ENCODE measurements around the gene RAB38.

The RAB38 gene

DNA sequence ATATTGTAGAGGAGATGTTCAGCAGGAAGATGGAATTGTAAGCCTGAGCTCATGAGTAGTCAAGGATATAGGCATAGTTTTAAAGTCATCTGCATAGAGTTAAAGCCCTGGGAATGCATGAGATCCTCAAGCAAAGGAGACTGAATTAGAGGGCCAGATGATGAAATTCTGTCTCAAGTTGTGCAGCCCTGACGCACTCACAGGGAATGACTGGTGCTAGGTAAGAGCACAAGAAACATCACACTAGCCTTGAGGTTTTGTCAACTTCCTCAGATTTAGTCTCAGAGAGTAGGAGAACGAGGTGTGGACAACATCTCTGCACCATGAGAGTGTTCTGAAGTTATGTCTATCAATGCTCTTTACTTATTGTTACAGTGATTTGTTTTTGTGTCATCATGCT, 5.8 kb downstream of the RAB38 start:
- no peak for DNase-seq

DNA sequence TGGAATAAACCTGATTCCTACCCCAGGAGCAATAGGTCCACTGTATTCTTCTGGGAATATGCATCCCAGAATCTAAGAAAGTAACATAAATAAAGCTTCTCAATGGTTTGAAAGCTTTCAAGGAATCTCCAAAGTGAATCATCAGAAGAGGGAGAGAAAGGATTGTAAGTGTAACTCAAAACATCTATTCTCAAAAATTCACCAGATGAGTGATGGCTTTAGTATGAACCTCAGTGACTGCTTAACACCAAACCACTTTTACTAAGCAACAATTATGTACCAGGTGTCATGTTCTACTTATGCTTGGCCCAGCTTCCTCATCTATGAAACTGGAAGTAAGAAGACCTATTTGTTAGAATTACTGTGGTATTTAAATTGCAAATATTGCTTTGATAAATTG, 7.4 kb downstream of the RAB38 start:
- no peak for DNase-seq

DNA sequence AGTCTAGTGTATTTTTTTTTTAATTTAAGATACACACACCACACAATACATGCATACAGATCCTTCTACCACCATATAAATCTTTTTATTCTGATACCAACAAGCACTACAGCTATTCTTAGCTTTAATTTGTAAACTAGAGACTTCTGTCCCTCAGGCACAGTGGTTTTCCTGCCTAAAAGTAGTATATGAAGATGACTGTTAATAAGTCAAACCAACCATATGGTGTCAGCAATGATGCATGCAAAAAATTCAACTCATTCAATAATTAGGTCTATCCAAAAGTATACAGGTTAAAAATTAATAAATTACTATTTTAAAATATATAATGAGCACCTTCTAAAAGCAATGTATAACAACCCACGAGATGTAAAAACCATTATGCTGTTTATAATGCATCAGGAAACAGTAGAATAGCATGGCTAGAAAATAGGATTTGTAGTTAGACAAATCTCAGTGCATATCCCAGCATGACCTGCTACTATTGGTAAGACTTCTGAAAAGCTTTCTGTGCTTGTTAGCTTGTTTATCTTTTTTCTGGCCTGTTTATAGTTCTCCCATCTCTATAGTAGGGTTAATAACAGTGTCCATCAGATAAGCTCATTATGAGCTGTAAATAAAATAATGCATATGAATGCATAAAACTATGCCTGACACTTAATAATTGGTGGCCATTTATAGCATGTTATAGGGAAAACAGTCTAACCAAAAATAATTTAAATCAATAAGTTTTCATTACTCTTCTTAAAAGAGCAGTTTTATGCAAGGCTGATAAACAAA, 10.2 kb downstream of the RAB38 start:
- DNase-seq: no peak

DNA sequence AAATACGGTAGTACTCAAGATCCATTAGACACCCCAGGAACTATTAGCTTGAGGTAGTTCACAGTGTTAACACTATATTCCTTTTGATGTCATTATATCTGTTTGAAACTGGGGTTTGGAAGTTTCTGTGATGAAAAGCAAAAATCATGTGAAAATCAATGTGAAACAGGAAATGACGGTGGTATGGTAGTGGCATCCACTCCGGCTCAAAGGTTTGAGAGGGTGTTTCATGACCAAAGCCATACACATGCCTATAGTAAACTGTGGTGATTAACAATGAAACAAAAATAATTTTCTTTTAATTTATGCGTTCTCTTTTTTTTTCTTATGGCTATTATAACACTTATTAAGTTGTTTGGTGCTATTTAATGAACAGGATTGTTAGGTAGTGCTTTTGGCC, 10.9 kb downstream of the RAB38 start:
- no peak for DNase-seq

DNA sequence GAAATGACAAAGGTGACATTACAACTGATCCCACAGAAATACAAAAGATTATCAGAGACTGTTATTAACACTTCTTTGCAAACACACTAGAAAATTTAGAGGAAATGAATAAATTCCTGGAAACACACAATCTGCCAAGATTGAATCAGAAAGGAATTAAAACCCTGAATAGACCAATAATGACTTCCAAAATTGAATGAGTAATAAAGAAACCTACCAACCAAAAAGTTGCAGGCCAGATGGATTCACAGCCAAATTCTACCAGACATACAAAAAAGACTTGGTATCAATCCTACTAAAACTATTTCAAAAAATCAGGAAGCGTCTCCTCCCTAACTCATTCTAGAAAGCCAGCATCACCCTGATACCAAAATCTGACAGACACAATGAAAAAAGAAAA, 17.2 kb downstream of the RAB38 start:
- no peak for DNase-seq

DNA sequence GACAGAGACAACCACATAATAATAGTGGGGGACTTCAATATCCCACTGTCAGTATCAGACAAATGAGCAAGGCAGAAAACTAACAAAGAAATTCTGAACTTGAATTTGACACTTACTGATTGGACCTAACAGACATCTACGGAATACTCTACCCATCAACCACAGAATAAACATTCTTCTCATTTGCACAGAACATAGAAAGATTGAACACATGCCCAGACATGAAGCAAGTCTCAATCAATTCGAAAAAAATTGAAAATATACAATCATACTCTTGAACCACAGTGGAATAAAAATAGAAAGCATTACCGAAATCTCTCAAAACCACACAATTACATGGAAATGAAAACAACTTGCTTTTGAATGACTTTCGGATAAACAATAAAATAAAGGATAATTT, 17.9 kb downstream of the RAB38 start:
- DNase-seq: no peak

DNA sequence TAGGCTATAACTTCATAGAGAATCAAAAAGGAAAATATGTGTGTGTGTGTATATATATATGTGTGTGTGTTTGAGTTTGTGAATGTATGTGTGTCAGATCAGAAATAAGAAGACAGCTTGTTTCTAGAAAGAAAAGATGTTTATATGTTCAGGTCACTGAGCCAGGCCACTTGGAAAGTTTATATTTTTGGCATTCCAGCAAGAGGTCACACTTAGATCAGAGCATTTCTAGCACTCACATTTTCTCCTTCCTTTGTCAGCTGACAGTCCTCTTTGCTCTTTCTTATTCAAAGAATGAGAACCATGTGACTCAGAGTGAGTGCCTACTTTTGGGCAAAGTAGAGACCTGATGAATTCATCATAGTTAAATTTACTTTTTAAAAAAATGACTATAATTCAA, 22.9 kb downstream of the RAB38 start:
- DNase-seq: no peak

DNA sequence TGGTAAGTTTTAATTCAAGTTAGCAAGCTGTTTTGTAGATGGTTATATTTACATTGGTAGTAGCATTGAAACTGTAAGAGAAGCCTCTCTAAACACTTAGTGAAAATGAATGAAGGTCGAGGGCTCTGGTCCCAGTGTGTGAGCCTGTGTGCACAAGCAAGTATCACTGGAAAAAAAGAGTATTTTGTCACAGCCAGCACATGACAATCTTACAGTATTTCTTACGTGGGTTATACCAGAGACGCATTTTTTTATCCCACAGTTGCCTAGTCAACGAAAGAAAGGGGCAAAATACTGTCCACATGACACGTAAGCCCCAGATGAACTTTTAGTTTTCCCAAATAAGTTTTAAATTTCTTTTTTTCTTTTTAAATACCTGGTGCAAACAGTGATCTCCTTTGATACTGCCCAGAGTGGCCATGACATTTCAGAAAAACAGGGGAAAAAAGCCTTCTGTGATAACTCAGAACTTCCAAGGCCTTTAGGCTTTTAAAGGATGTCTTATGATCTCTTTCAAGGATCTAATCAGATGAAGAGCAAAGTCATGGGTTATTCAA, 23.5 kb downstream of the RAB38 start:
- no peak for DNase-seq

DNA sequence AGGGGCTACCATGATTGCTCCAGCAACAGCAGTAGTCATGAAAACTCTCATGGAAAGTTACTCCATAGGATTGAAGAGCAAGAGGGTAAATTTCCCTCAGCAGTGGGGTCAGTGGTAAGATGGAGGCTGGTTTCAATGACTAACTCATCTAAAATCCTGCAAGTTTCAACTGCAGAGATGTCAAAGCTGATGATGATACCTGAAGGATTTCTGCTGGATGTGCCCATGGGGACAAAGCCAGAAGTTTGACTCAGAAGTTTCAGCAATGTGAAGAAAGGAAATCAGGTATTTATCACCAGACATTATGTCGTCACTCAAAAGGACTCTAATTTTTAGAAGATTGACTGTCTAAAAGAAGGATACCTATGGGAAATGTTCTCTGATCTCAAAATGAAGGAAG, 29.1 kb downstream of the RAB38 start:
- DNase-seq: no peak

DNA sequence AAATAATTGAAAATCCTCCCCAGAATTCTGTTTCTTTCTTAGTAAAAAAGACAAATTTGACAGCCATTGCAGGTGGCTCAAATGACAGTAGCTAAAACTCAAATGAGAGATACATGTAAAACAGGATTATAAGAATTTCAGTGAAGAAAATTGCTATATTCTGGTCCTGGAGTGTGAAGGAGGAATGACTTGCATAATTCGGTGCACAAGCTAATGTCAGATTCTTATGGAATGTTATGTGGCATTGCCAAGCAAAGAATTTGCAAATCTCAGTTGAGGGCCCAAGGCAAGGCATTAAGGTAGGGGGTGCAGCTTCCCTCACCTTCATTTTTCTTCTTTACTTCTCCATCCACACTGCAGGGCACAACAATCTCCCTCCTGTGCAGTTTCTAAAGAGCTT, 35.4 kb downstream of the RAB38 start:
- no peak for DNase-seq

DNA sequence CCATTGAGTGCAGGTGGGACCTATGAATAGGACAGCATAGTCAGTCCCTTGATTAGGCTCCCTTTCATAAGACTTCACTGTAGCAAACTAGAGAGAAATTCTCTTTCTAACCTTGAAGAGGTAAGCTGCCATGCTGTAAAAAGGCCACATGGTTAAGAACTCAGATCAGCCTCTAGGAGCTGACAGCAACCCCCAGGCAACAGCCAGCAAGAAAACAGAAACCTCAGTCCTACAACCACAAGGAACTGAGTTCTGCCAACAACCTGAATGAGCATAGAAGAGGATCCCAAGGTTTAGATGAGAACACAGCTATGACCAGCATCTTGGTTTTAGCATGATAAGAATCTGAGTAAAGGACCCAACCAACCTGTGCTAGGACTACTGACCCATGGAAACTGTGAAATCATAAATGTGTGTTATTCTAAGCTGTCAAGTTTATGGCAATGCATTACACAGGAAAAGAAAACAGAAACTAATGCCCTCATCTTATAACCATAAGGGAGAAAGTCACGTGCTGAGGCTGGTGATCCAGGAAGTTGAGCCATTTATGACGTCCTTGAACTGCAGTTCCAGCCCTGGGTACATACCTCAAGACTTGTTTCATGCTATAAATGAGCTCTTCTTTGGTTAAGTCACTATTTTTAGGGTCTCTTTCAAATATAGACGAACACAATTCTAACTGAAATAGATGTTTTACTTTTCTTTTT, 43.3 kb downstream of the RAB38 start:
- DNase-seq: no peak

DNA sequence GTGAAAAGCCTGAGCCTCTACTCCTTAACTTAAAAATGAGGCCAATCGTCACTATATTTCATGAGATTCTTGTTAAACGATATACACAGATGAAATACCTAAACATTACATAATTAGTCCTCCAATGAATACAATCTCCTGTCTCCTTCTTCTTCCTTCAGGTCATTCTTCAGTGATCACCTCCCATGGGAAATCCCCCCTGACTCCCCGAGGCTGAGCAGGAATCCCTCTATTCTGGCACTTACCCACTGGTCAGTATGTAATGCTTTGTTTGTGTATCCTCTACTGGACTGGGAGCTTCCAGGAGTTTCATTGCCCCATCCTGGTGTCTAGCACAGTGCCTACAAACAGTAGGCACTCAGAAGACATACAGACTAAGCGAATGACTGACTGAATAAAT, 52.3 kb downstream of the RAB38 start:
- no peak for DNase-seq

DNA sequence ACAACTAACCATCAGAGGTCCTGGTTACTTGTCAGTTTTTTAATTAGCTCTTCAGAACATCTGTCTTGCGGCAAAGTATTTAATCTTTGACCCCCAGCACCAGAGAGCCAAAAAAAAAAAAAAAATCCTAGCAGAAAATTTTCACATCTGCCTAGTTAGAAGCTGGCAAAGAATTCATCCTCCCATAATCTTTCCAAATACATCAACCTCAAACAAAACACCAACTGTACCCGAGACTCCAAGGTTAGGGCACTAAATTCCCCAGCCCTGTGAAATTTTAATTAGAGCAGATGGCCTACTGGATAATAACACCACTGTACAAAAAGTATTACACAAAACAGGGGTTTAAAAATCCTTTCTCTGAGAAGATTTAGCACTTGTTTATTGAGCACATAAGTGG, 55.7 kb downstream of the RAB38 start:
- DNase-seq: peak; percentile 19

DNA sequence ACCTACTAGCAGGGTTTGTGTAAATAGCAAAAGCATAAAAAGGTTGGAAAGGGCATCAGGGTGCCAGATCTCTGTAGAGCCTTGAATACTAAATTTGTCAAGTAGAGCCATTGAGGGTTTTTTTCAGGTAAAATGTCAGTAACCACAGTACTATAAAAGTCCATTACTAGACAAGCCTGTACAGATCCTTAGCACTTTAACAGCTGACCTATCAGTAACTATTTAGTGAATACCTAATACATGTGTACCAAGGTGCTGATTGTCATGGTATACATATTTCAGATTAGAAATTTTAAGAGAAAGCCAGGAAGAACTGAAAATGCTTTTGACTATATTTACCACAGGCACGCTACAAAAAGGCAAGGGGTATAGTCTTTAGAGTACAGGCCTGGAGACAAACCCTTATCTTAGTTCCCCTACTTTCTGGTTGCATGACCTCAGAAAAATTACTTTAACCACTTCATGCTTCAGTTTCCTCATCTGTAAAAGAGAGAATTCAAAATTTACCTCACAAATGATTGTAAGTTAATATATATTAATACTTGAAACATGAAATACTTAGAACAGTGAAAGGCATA, 57.9 kb downstream of the RAB38 start:
- DNase-seq: no peak

DNA sequence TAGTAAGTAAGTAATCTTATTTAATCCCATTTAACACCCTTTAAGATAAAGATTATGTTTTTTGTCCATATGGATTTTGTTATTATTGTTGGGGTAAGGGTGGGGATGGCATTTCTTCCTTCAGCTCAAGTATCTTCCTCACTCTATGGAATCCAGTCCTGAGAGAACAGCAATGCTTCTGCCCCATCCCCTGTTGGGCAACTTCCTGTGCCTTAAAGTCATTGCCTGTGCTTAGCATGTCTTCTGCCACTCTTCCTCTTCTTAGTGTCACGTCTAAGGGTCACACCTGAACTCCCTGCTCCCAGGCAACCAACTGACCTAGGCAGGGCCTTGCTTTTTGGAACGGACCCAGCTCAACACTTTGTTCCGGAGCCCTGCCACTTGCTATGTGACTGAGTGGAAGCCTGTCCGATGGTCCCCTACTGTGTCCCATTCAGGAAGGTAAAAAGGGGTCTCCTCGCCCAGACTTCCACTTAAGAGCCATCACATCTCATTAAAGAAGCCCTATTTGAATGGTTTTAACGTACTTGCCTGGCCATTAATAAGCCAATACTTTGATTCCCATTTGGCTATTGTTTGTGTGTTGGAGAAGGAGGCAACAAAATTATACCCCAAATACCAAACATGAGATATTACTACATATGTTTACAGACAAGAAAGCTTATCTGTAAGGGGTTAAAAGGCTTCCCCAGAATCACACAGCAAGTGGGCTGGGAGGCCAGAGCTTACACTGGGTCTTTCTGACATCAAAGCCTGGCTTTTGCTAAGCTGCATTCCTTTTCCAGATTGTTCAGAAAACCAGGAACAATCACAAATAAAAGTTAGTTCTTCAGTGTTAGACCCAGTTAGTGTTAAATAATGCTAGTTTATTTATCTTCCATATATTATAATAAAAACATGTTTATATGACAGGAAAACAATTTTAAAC, 59.2 kb downstream of the RAB38 start:
- DNase-seq: no peak

DNA sequence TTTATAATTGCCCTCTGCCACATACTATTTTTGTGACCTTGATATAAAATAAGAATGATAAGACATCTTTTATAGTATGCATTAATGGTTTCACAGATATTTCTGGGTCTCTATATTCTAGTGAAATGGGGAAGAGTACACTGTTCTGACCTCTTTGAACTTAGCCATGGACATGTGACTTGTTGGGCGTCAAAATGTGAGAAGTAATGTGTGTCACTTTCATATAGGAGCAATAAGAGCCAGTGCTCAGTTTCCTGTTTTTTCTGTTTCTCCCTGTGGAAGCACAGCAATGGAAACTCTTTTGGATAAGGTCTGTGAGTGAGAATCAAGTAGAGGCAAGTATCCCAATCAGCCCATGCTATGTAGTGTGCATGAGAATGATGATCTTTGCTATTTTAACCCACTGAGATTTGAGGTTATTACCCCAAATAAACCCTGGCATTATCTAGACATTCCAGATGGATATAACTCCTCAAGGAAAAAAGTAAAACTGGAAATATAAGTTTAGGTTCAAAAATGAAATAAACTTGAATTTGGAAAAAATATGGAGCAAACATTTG, 60.7 kb downstream of the RAB38 start:
- DNase-seq: no peak

DNA sequence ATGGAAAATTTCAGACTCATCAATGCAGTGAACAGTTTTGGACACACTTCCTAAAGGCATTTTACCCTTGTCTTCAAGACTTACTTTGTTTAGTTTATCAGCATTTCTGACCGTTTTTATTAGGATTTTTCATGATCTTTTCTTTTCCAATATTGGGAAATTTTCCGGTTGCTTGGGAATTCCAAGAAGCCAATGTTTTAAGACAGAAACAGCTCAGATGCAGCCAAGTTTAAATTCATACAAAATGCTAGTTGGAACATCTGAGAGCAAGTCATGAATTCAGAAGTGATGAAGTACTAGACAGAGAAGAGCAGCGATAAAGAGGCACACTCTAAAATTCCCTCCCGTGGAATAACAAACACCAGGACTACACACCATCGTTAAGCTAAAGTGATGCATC, 68.6 kb downstream of the RAB38 start:
- DNase-seq: no peak

DNA sequence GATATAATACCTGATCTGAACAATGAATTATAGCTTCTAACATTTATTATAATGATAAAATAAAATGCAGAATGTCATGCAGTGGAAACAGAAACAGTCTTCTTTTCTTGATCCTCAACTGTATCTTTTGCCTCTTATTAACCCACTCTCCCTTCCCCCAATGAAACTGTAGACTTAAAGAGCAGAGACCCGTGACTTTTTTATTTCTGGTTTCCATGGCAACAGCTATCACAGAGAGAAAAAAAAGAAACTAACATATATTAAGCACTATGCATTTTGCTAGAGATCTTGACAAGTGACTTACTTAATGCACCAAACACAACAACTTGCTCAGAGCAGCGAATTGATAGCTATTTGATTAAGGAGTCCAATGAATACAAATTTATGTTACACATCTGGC, 69.3 kb downstream of the RAB38 start:
- no peak for DNase-seq

DNA sequence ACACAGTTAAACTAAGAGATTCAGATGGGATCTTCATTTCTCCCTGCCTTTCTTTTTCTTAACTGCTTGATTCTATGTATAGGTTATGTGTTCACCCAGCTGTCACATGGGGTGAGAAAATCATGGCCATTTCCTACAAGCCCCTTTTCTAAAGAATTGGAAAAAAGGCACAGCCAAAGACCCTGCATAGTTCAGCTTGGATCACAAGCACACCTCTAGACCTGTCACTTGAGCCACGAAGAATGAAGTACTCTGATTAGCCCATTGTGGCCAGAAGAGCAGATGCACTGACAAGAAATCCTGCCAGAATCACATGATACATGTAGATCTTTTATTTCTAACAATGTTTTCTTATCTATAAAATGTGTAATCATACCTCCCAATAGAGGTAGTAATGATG, 69.7 kb downstream of the RAB38 start:
- DNase-seq: no peak

DNA sequence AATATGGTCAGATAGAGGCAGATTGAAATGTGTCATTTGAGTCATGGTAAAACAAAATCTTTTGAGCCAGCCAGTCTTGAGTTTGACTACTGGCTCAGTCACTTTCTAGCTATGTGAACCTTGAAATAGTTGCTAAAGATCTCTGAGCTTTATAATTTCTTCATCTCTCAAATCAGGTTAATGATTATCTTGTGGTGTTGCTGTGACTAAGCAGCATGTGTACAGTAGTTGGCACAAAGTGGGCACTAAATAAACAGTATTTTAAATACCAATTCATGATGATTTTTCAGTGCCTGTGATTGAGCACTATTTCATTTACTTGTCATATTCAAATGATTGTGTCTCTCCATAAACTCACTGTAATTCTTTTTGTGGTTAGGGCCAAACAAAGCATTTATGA, 70.8 kb downstream of the RAB38 start:
- DNase-seq: no peak

DNA sequence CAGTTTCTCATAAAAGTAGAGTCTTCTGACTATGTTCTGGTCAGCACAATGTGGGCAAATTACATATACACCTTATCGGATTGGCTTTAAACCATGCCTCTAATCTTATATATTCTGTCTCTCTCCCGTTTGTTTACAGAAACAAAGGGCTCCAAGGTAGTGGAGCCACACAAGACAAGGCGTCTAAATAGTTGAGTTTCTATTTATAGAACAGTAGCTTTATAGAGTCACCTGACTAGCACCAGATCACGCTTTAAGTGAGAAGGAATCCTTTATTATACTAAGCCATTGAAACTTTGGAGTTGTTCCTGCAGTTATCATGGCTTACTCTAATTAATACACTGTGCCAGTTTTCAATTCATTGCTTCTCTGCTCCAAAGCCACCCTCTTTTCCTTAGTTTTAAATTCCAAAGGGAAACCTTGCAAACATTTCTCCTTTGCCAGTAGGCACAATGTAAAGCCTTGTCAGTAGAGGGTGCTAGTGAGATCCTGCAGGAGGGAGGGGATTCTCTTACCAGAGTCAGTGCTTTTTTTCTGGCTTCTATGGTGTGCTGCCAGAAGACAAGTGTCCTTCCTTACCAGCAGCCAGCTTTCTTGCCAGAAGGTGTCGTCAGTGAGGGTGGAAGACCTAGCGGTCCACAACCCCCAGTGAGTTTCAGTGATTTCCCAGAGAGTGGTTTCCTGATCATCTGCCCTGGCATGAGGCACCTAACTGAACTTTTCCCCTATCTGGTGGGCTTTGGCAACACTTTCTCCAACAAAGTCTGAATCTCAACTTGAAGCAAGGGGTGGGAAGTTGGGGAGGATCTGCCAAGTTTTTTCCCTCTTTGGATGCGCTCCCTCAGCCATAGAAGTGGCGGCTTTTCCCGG, 71.7 kb downstream of the RAB38 start:
- no peak for DNase-seq

DNA sequence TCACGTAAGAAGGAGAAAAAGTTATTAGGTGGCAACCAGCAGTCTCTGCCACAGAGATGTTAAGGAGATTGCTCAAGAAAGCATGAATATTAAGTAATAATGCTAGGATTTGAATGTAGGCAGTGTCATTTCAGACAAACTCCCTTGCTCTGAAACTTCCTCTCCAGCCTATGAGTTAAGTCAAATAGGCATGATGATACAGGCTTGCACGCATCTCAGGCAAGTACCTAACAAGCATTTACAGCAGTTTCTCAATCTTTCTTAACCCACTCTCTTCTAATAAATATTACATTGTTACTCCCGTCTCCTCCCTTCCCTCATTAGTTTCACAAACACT, 72.7 kb downstream of the RAB38 start:
- DNase-seq: no peak
